HFFc6 (cell line): ENCODE results near the gene S100Z. TPM values are rescaled to one million over a fixed set of nuclear protein-coding genes. Genes with fewer than 3 reads are reported as not detected.

ENCODE experiments used
- DNase-seq: peaks from one replicate; pipeline ENCODE4 v3.0.0-alpha.2; 2018
- H3K27ac Mint-ChIP-seq: 2 replicates; pipeline ENCODE4 v1.8.0; 2020; ENCODE audit warnings: mild to moderate bottlenecking, mixed read lengths
- H3K27me3 Mint-ChIP-seq: 2 replicates; pipeline ENCODE4 v1.8.0; 2021; ENCODE audit warnings: mild to moderate bottlenecking, moderate library complexity, mixed read lengths; ENCODE audit not compliant: insufficient read depth
- H3K36me3 Mint-ChIP-seq: 2 replicates; pipeline ENCODE4 v1.8.0; 2021; ENCODE audit warnings: low read depth, mixed read lengths
- H3K4me1 Mint-ChIP-seq: 2 replicates; pipeline ENCODE4 v1.8.0; 2020; ENCODE audit warnings: low read depth, mixed read lengths
- H3K4me3 Mint-ChIP-seq: 2 replicates; pipeline ENCODE4 v1.8.0; 2020; ENCODE audit warnings: mild to moderate bottlenecking, moderate library complexity, mixed read lengths
- H3K9me3 Mint-ChIP-seq: 2 replicates; pipeline ENCODE4 v1.8.0; 2020; ENCODE audit warnings: mild to moderate bottlenecking, mixed read lengths
- total RNA-seq, 6 experiments: library from RNA; stranded (reverse); fragmentation: NEBNext Ultra II Directional; extraction: Animal tissue kit (Norgen Biotek cat#: 25700); gene quantifications; 2 replicates in 1 of 6; 3 replicates in 5 of 6; pipeline ENCODE4 v1.2.3, GENCODE V29; 2021
- TF ChIP-seq, protein P1 (sequence below): fragments of 200-600 bp; sonication (generic); IDR thresholded peaks from 2 replicates; pipeline ENCODE4 v1.5.0; 2021; ENCODE audit warnings: antibody characterized with exemption, mild to moderate bottlenecking

The S100Z gene
- total RNA-seq, 6 experiments from 2014 or later = not detected

DNA sequence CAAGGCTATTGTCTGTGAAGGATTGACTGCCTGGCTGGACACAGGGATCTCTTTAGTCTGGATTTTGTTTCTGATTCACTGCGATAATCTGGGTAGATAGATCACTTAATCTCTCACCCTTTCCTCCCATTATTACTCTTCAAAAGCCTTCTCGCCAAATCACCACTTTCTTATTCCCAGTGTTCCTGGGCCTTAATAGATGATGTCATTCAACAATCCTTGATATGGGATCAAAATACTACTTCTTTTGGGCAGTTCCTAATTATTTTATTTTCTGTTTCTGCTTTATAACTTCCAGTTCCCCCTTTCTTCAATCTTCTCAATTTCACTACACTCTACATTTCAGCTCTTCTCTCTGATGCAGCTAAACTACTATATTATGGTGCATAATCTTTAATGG, 96.3 kb downstream of the S100Z start:
- TF ChIP-seq, protein P1, sequence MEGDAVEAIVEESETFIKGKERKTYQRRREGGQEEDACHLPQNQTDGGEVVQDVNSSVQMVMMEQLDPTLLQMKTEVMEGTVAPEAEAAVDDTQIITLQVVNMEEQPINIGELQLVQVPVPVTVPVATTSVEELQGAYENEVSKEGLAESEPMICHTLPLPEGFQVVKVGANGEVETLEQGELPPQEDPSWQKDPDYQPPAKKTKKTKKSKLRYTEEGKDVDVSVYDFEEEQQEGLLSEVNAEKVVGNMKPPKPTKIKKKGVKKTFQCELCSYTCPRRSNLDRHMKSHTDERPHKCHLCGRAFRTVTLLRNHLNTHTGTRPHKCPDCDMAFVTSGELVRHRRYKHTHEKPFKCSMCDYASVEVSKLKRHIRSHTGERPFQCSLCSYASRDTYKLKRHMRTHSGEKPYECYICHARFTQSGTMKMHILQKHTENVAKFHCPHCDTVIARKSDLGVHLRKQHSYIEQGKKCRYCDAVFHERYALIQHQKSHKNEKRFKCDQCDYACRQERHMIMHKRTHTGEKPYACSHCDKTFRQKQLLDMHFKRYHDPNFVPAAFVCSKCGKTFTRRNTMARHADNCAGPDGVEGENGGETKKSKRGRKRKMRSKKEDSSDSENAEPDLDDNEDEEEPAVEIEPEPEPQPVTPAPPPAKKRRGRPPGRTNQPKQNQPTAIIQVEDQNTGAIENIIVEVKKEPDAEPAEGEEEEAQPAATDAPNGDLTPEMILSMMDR = no peak
- no peaks in the 10 kb centered on the region for H3K9me3 Mint-ChIP-seq
- peaks cover 36% of the 10 kb centered on the region for H3K4me1 Mint-ChIP-seq
- H3K36me3 Mint-ChIP-seq = no peaks in the 10 kb centered on the region; the same call in 1 of the 2 replicates
- no peak overlapping the region for H3K4me3 Mint-ChIP-seq
- H3K27ac Mint-ChIP-seq = no peak overlapping the region
- no peak for DNase-seq
- H3K27me3 Mint-ChIP-seq = no peaks in the 10 kb centered on the region; the same call in 1 of the 2 replicates

DNA sequence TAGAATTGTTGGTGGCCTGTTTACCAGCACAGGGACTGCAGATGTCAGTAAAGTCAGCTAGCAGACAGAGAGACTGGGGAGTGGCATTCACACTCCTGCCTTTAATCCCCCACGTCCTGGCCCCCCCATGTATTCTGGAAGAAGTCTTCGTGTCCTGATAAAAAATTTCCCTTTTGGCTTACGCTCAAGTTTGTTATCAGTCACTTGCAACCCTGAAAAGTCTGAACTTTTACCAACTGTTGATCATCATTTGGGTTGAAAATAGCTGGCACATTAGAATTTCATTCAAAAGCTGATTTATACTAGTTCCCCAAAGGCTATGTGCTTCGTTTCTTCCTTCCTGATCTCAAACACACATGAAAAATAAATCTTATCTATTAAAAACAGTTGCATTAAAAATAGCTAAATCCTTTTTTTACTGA, 97.3 kb downstream of the S100Z start:
- no peaks in the 10 kb centered on the region; the same call in none of the 2 replicates for H3K27me3 Mint-ChIP-seq
- TF ChIP-seq, protein P1 = no peak
- H3K27ac Mint-ChIP-seq = no peak overlapping the region
- H3K4me1 Mint-ChIP-seq = peaks cover 30% of the 10 kb centered on the region
- H3K36me3 Mint-ChIP-seq = no peaks in the 10 kb centered on the region
- DNase-seq = no peak
- H3K4me3 Mint-ChIP-seq = no peak overlapping the region
- H3K9me3 Mint-ChIP-seq = no peaks in the 10 kb centered on the region

DNA sequence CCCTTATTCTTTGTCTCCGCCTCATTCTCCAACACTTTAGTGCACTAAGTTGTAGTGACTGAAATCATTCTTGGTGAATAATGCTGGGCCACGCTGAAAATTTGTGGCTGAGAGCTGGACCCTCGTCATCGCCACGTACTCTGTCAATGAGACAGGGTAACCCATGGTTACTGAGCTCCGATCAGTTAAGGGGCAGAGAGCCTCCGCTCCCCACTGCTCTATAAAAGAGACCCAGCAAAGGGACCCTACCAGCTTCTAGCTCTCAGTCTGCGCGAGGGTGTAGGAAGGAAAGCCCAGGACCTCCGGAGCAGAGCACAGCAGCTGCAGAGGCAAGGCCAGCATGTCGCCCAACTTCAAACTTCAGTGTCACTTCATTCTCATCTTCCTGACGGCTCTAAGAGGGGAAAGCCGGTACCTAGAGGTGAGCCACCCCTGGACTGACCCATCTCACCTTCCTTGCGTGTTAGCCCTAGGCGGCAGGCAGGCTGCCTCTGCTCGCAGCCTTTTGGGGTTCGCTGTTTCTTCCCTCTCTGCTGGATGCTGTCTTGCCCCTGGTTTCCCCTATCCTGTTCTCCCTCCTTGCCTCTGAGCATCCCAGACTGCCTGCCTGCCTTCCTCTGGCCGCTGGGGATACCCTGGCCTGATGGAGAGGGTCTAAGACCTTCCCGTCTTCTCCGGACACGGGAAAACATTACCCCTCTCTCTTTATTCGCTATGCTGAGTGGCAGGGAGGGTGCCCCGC, 103.2 kb downstream of the S100Z start, which contains the start of gene CRHBP:
CRHBP (plus strand) TSS at position 251 of the 742 bp plus-strand sequence; CDS start at position 341, 90 bp downstream.
- Mint-ChIP-seq H3K9me3 (no peaks in the 10 kb centered on the region), H3K27ac (no peak within 1 kb of the TSS), H3K4me1 (no peaks in the 10 kb centered on the region), H3K36me3 (no peaks in the 10 kb centered on the region), H3K4me3 (peak within 1 kb of the TSS; percentile 66), H3K27me3 (peaks cover 30% of the 10 kb centered on the region)
- DNase-seq = no peak
- TF ChIP-seq, protein P1 = no peak

DNA sequence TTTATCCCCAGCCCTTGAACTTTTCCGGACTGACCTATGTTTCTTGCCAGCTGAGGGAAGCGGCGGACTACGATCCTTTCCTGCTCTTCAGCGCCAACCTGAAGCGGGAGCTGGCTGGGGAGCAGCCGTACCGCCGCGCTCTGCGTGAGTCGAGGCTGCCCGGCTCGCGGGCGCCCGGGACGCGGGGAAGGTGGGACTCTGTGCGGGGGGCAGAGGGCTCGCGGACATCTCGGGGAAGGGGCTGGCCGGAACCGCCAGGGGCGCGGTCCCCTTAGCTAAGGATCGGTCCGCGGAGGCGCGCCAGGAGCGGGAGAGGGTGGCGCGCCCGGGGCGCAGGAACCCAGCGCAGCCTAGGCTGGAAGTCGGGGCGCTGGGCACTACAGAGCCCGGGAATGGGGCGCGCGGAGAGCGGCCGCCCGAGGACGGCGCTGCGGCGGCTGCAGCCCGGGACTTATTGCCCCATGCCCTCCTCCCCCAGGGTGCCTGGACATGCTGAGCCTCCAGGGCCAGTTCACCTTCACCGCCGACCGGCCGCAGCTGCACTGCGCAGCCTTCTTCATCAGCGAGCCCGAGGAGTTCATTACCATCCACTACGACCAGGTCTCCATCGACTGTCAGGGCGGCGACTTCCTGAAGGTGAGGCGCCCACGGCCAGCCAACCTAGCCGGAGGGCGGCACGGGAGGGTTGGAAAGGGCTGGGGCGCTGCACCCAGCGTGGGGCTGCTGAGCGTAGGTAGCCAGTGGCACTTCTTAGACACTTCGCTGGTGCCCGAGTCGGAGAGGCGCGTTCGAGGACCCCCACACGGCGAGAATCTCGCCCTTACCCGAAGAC, 104.0 kb downstream of the S100Z start:
- peaks cover 30% of the 10 kb centered on the region for H3K27me3 Mint-ChIP-seq
- peaks cover 6% of the 10 kb centered on the region for H3K4me1 Mint-ChIP-seq
- peak overlapping the region; percentile 66 for H3K4me3 Mint-ChIP-seq
- no peaks in the 10 kb centered on the region for H3K9me3 Mint-ChIP-seq
- DNase-seq = no peak
- no peaks in the 10 kb centered on the region for H3K36me3 Mint-ChIP-seq
- TF ChIP-seq, protein P1 = no peak
- H3K27ac Mint-ChIP-seq = no peak overlapping the region

DNA sequence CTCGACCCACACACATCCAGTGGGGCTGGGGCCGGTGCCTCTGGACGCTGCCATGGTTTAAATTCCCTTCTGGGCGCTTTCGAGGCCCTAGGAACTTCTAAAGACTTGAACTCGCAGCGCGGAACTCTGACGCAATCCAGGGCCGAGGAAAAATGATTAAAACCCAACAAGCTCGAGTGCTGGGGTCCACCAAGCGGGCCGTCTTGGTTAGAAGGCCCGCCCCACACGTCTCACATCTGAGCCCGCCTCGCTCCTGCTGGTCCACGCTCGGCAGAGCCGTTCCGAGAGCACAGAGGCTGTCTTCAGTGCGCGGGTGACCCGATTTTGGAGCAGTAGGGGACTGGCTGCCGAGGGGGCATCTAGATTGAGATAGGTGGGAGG, 104.6 kb downstream of the S100Z start:
- TF ChIP-seq, protein P1 = no peak
- no peak overlapping the region for H3K27ac Mint-ChIP-seq
- peak overlapping the region; percentile 20; the same call in 1 of the 2 replicates for H3K4me3 Mint-ChIP-seq
- no peak for DNase-seq
- H3K4me1 Mint-ChIP-seq = peaks cover 12% of the 10 kb centered on the region
- peaks cover 30% of the 10 kb centered on the region for H3K27me3 Mint-ChIP-seq
- no peaks in the 10 kb centered on the region for H3K9me3 Mint-ChIP-seq
- no peaks in the 10 kb centered on the region for H3K36me3 Mint-ChIP-seq
